Activated CD4-positive, alpha-beta T cell treated with anti-CD3 and anti-CD28 coated beads for 1 hour (primary cell): ENCODE measurements around the gene BIRC2.

Experiments
- DNase-seq: peaks from one replicate; pipeline ENCODE4 v3.0.0-alpha.2; 2020

BIRC2 gene

DNA sequence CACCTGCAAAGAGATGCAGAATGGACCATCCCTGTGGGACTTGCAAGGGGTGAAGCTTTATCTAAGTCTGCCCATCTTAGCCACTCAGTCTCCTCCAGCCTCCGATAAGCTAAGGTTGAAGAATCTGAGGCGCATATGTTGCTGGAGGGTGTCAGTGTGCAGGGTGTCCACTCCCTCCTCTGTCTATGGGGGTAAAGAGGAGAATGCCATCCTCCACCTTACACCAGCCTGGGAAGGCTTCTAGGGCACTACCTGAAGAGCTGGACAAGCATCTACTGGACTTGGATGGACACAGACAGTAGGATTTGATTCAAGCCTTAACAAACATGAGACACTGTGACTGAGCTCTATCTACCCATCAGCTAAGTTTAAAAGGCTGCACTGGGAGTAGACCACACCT, 59.1 kb downstream of the BIRC2 start:
- no peak for DNase-seq

DNA sequence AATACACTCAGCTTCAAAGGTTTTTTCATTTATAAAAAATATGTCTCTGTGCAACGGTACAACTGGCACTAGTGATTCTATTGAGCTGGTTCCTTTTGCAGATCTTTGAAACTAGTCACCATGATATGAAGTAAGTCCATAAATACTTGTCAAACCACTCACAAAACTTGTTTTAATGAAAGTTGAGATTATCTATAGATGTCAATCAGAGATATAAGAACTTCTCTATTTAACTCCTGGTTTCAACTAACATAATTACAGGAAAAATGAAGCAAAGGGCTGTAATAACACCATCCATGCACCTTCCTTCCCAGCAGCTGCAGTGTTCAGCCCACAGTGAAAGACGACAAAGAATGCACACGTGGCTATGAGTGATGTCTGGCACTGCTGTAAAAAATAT, 60.9 kb downstream of the BIRC2 start:
- no peak for DNase-seq

DNA sequence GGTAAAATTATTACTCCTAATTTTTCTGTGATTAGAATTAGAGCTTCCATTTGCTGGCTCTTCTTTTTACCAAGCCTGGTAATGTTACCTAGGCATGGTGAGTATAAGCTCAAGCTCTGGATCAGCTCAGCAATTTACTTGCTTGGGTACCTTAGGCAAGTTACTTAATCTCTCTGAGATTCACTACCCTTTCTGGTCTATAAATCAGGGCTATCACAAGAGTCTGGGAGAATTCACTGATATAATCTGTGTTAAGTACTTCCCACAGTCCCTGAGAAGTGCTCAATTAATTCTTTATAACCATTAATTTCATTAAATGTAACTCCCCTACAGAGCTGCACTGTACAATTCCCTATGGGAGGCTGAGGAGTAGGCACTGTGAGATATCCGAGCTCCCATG, 61.3 kb downstream of the BIRC2 start:
- no peak for DNase-seq

DNA sequence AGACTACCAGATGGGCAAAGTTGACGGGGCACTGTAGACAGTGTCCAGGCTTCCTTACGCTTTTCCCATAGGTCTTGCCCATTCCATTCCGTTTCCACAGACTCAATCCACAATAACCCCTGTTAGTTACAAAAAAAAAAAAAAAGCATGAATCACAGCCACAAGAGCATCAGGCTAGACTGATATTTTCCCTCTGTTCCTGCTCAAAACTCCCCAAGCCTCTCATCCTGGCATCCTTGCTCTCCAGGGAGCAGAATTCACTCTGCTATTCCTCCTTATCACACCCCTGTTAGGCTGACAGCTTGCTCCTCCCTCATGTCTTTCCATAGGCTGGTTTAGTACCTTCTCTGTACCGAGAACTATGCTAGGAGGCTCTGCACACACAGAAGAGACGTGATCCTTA, 63.4 kb downstream of the BIRC2 start:
- no peak for DNase-seq

DNA sequence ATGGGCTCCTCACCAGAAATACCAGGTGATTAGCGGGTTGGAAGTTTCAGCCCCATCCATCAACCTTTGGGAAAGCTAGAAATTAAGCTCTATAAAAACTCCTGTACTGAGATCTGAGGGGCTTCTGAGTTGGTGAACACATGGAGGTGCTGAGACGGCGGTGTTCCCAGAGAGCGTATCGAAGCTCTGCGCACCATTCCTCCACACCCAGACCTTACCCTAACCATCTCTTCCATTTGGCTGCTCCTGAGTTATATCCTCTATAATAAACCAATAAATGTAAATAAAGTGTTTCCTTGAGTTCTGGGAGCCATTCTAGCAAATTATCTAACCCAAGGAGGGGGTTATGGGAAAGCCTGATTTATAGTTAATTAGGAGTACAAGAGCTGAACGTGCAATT, 64.1 kb downstream of the BIRC2 start:
- no peak for DNase-seq

DNA sequence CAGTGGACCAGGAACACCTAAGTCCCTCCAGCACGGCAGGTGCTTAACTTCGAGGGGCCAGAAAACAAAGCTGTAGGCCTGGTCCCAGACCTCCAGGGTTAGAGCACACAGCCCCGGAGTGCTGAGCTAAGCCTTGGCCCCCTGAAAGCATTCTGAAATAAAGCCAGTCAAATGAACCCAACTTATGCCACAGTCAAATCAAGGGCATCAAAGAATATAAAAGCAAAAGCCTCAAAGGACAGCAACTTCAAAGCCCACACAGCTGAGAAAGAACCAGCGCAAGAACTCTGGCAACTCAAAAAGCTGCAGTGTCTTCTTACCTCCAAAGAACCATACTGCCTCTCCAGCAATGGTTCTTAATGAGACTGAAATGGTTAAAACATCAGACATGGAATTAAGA, 66.5 kb downstream of the BIRC2 start:
- DNase-seq = no peak

DNA sequence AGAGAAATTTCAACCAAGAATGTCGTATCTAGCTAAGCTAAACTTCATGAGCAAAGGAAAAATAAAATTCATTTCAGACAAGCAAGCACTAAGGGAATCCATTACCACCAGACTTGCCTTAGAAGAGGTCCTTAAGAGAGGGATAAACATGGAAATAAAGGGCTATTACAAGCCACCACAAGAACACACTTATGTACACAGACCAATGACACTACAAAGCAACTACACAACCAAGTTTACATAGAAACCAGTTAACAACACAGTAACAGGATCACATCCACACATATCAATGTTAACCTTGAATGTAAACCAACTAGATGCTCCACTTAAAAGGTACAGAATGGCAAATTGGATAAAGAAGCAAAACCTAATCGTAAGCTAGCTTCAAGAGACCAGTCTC, 67.5 kb downstream of the BIRC2 start:
- no peak for DNase-seq

DNA sequence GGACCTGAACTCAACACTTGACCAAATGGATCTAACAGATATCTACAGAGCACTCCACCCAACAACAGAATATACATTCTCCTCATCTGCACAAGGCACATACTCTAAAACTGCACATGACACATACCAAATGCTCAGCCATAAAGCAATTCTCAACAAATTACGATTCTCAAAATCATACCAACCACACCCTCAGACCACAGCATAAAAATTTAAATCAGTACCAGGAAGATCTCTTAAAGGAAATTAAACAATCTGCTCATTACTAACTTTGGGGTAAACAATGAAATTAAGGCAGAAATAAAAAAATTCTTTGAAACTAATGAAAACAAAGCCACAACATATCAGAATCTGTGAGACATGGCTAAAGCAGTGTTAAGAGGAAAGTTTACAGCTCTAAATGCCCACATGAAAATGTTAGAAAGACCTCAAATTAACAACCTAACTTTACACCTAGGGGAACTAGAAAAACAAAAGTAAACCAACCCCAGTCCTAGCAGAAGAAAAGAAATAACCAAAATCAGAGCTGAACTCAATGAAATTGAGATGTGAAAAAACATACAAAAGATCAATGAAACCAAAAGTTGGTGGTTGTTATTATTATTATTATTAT, 68.4 kb downstream of the BIRC2 start:
- DNase-seq = no peak

DNA sequence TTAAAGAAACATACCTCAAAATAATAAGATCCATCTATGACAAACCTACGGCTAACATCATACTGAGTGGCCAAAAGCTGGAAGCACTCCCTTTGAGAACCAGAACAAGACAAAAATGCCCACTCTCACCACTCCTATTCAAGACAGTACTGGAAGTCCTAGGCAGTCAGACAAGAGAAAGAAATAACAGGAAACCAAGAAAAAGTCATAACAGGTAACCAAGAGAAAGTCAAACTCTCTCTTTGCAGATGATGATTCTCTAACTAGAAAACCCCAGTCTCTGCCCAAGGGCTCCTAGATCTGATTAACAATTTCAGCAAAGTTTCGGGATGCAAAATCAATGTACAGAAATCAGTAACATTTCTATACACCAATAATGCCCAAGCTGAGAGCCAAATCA, 70.0 kb downstream of the BIRC2 start:
- no peak for DNase-seq

DNA sequence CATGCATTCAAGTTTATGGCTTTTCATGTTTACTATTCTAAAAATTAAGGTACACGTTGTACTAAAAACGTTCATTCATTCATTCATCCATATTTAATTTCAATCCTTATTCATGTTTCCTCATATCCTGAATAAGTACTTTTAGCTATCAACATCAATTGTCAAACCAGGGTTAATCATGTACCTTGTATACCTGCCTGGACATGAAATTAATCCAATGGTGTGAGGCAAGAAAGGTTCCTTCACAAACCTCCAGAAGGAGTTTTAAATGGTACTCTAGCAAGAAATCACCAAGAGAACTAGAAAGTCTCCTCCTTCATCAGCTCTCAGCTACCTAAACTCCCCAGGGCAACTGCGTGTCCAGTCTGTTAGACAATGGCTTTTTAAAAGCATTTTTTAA, 72.2 kb downstream of the BIRC2 start:
- DNase-seq = no peak

DNA sequence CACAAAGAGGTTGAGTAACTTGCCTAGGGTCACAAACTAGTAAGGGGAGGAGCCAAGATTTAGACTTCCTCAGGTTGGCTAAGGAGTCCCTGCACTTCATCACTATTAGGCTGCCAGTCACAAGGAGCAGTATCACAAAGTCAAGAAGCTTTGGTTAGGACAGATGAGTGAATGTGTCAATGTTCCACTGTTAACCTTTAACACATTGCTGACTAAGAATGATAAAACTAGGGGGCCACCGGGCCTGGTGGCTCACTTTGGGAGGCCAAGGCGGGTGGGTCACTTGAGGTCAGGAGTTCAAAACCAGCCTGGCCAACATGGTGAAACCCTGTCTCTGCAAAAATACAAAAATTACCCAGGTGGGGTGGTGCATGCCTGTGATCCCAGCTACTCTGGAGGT, 73.5 kb downstream of the BIRC2 start:
- DNase-seq = no peak

DNA sequence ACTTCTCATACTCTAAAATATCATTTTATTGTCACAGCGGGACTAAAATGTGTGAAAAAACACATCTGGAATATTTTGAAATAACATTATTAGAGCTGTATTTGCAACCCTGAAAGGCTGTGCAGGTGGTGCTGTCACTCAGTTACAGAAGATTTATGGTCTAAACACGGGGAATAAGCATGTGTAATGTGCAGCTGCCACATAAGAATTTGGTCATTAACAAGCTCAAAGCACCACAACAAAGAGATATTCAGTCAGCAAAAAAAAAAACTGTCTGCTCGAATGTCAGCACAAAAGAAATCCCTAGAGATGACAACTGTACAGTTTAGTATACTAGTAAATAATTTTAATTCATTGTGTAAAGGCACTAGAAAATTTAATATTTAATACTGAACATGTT, 74.2 kb downstream of the BIRC2 start:
- DNase-seq = no peak

DNA sequence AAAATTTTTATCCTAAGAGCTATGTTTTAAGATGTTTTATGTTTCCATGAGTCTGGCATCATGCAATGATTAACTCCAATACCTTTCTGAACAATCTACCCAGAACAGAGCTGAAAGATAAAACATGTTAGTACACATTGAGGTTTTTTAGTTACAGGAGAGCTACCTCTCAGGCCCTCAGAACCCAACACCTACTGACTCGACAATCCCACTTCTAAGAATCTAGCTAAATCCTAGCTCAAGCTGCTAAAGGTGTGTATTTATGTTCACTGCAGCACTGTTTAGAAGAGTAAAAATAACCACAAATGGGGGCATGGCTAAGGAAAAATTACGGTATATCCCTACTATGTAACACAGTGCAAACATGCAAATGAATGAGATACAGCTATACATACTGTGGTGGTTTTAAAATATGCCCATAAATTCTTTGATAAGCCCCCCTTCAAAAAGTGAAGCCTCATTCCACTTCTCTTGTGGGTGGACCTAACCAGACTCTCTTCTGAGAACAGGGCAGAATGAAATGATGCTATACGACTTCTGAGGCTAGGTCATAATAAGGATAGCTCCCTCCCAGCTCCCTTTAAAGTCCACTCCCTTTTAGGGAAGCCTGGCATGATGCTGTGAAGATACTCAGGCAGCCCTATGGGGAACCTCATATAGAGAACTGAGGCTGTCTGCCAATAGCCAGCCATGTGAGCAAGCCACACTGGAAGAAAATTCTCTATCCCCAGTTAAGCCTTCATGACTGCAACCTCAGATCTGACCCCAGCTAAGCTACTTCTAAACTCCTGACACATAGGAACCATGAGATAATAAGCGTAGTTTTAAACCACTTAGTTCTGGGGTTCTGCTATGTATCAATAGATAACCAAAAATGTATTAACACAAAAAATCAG, 76.1 kb downstream of the BIRC2 start:
- no peak for DNase-seq

DNA sequence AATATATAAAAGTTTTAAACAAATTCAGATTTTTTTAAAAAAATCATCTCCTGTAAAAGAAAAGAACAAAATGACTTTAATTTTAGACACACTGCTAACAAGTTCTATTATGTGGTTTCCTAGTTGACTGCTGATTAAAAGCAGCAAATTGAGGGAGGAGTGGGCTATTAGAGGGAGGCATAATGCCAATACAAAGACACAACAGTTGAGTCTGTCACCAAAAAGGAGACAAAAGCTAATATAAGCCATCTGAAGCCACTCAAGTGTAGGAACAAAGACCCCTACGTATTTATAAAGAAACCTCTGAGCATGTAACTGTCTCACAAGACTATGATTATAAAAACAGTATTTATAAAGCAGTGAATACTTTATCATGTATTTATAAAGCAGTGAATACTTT, 76.9 kb downstream of the BIRC2 start:
- no peak for DNase-seq

DNA sequence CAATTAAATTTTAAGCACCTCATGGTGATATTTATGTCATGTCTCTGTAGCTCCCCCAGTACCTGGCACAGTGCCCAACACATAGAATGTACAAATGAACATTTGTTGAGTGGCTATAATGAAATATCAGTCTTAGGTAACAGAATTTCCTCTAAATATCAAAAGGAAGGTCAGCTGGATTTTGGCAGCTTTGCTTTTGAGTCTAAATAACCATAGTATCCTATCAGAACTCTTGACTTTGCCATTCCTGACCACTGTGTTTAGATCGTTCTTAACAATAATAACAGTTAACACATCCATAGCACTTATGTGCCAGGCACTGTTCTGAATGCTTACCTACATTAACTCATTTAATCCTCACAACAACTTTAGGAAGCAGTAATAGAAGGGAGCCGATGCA, 79.0 kb downstream of the BIRC2 start:
- DNase-seq = no peak

DNA sequence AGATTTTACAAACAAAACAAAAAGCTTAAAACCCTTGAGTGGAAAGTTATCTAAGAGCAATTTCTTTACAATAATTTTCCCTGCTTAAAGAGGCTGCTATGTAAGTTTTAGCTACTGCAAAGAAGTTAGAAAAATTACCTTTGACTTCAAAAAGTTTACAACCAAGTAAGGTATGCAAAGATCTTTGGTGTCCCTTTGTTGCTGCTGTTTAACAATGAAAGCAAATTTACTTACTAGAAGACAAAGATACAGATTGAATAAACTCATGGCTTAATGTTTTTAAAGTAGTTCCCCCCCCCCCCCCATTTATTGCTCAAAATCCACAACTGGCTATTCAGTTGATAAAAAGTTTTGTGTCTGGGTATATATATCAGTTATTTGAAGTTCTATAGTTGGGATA, 79.6 kb downstream of the BIRC2 start:
- DNase-seq = no peak

DNA sequence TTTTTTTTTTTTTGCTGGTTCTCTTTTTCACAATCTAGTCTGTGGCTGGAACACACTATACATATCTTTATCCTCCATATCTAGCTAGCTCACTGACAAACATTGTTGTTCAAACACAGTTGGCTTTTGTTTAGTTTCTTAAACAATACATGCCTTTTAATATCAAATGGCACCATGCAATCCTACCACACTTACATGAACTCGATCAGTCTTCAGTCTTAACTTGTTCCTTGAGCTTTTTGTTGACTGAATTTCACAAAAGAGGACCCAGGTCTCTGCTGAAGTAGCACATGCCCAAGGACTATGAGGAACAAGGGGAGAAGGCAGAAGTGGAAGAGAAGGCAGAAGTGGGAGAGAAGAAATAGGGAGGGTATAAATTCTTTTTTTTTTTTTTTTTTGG, 80.1 kb downstream of the BIRC2 start:
- DNase-seq = no peak
